Pons (tissue), 1 donor: ENCODE measurements around the gene UPK1A.
"Not testable (repeated sequence)": the region's sequence is repeated elsewhere in the genome, so short reads cannot be mapped to it uniquely, and the experiment has no call there.

Experiments used
- DNase-seq: peaks from one replicate; pipeline ENCODE4 v3.0.0-alpha.2; 2016; ENCODE audit warnings: low spot score

Gene UPK1A

GRCh38 chr19:35644206-35644986 lies 21.9 kb upstream of the UPK1A start:
- DNase-seq, result peak; percentile 59

GRCh38 chr19:35644987-35645679 lies 21.2 kb upstream of the UPK1A start:
- DNase-seq, result peak; percentile 51

- no peak for DNase-seq
Measured at GRCh38 chr19:35645680-35646511, 20.4 kb upstream of the UPK1A start.

GRCh38 chr19:35648017-35648961 lies 18.0 kb upstream of the UPK1A start, which contains the start of gene COX6B1:
TSS of gene COX6B1 (plus strand) at chr19:35648323. CDS start at chr19:35651244, 2,921 bp downstream.
- DNase-seq, result peak; percentile 99

- DNase-seq, result no peak
Measured at GRCh38 chr19:35650581-35650980, 15.7 kb upstream of the UPK1A start.

- DNase-seq, result not testable (repeated sequence)
Measured at GRCh38 chr19:35654828-35655227, 11.5 kb upstream of the UPK1A start.

- no peak for DNase-seq
Measured at GRCh38 chr19:35655600-35655999, 10.7 kb upstream of the UPK1A start.

- no peak for DNase-seq
Measured at GRCh38 chr19:35656700-35657099, 9.6 kb upstream of the UPK1A start.

GRCh38 chr19:35657904-35658700 lies 8.2 kb upstream of the UPK1A start:
- no peak for DNase-seq

GRCh38 chr19:35661995-35662340 lies 4.3 kb upstream of the UPK1A start:
- no peak for DNase-seq

- no peak for DNase-seq
Measured at GRCh38 chr19:35663981-35664380, 2.3 kb upstream of the UPK1A start.

GRCh38 chr19:35665157-35665556 lies 1.2 kb upstream of the UPK1A start:
- DNase-seq, result no peak

- DNase-seq, result no peak
Measured at GRCh38 chr19:35665604-35666003, 713 bp upstream of the UPK1A start.

- no peak for DNase-seq
Measured at GRCh38 chr19:35669566-35669965, 3.2 kb downstream of the UPK1A start.

GRCh38 chr19:35669974-35670373 lies 3.7 kb downstream of the UPK1A start:
- DNase-seq, result no peak

GRCh38 chr19:35670686-35671085 lies 4.4 kb downstream of the UPK1A start:
- no peak for DNase-seq

- DNase-seq, result no peak
Measured at GRCh38 chr19:35671818-35672217, 5.5 kb downstream of the UPK1A start.

- DNase-seq, result no peak
Measured at GRCh38 chr19:35673121-35673804, 6.9 kb downstream of the UPK1A start.

GRCh38 chr19:35675589-35676140 lies 9.3 kb downstream of the UPK1A start:
- DNase-seq, result no peak

GRCh38 chr19:35689836-35690235 lies 23.5 kb downstream of the UPK1A start:
- no peak for DNase-seq
